BJ (cell line): ENCODE measurements around the gene RPL36A. TPM values are rescaled to one million over a fixed set of nuclear protein-coding genes. Genes with fewer than 3 reads are reported as not detected.

Experiments
- CTCF ChIA-PET: fragments of 350-600 bp; formaldehyde crosslinking; extraction: SDS; loops from one replicate; lab custom pipeline; 2021; ENCODE audit warnings: antibody characterized with exemption, inconsistent platforms; lab: Yijun Ruan, JAX
- POLR2A ChIA-PET: fragments of 300-600 bp; sonication (Branson Sonifier 250); formaldehyde crosslinking; extraction: SDS; loops from one replicate; lab custom pipeline; 2021; ENCODE audit warnings: antibody characterized with exemption; lab: Charles Lee
- DNase-seq: peaks from one replicate; pipeline ENCODE4 v3.0.0-alpha.2; 2011; ENCODE audit warnings: low read depth
- H3K27me3 ChIP-seq: 2 replicates; pipeline ENCODE4 v1.6.0; 2011; ENCODE audit warnings: low read length; ENCODE audit not compliant: control insufficient read depth, insufficient read depth
- H3K36me3 ChIP-seq: 2 replicates; pipeline ENCODE4 v1.5.1; 2011; ENCODE audit warnings: low read length; ENCODE audit not compliant: control insufficient read depth, insufficient read depth
- H3K4me3 ChIP-seq: 2 replicates; pipeline ENCODE4 v1.5.1; 2011; ENCODE audit warnings: low read depth, mild to moderate bottlenecking, control low read depth, low read length
- polyA plus RNA-seq: library from polyadenylated mRNA; depleted of rRNA; stranded (reverse); fragments of >200 nt; gene quantifications from 2 replicates; pipeline ENCODE4 v1.2.3, GENCODE V29; 2011
- TF ChIP-seq, protein P1 (sequence below): IDR thresholded peaks from 2 replicates; pipeline ENCODE4 v1.5.1; 2011; ENCODE audit warnings: low read depth, mild to moderate bottlenecking, control low read depth, inconsistent platforms, low read length, moderate library complexity; ENCODE audit not compliant: insufficient read depth

Gene RPL36A
- polyA plus RNA-seq, 1 experiment, result 1,079 TPM

DNA sequence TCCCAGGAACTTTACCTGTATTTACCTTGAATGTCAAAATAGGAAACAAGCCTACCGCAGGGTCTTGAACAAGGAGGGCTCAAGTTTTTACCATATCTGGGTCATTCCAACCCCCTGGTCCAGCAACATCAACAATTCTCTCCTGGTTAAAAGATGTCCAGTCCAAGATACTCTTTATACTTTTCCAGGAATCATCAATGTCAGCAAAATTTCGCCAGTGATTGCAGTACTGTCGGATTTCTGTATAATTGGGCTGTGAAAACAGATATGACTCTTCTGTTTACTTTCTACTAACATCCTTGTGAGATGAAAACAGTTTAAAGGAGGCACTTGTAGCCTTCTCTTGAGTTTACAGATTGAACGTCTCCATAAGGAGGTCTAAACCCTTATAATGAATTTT lies 7.9 kb downstream of the RPL36A start:
- POLR2A ChIA-PET, result no interaction called here
- H3K4me3 ChIP-seq, result no peak overlapping the region
- no peaks in the 10 kb centered on the region for H3K36me3 ChIP-seq
- no peaks in the 10 kb centered on the region for H3K27me3 ChIP-seq
- CTCF ChIA-PET, result no interaction called here
- TF ChIP-seq, protein P1, sequence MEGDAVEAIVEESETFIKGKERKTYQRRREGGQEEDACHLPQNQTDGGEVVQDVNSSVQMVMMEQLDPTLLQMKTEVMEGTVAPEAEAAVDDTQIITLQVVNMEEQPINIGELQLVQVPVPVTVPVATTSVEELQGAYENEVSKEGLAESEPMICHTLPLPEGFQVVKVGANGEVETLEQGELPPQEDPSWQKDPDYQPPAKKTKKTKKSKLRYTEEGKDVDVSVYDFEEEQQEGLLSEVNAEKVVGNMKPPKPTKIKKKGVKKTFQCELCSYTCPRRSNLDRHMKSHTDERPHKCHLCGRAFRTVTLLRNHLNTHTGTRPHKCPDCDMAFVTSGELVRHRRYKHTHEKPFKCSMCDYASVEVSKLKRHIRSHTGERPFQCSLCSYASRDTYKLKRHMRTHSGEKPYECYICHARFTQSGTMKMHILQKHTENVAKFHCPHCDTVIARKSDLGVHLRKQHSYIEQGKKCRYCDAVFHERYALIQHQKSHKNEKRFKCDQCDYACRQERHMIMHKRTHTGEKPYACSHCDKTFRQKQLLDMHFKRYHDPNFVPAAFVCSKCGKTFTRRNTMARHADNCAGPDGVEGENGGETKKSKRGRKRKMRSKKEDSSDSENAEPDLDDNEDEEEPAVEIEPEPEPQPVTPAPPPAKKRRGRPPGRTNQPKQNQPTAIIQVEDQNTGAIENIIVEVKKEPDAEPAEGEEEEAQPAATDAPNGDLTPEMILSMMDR, result no peak
- DNase-seq, result no peak

DNA sequence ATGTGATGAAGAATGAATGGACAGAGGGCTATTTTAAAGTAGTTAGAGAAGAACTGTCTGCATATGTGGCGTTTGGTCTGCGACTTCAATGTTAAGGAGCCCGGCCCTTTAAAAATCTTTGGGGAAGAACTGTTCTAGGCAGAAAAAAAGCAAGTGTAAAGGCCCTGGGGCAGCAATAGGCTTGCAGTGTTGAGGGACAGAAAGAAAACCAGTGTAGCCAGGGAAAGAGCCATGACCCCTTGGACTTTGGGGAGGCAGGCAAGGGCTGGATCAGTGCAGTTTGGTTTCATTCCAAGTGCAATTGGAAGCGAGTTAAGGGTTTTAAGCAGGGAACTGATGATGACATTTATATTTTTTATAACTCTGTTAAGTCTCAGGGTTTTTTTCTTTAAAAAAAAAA lies 9.0 kb downstream of the RPL36A start:
- ChIA-PET CTCF (no interaction called here), POLR2A (no interaction called here)
- Histone ChIP-seq H3K4me3 (no peak overlapping the region), H3K27me3 (no peaks in the 10 kb centered on the region), H3K36me3 (no peaks in the 10 kb centered on the region)
- DNase-seq, result no peak
- TF ChIP-seq, protein P1, result no peak

DNA sequence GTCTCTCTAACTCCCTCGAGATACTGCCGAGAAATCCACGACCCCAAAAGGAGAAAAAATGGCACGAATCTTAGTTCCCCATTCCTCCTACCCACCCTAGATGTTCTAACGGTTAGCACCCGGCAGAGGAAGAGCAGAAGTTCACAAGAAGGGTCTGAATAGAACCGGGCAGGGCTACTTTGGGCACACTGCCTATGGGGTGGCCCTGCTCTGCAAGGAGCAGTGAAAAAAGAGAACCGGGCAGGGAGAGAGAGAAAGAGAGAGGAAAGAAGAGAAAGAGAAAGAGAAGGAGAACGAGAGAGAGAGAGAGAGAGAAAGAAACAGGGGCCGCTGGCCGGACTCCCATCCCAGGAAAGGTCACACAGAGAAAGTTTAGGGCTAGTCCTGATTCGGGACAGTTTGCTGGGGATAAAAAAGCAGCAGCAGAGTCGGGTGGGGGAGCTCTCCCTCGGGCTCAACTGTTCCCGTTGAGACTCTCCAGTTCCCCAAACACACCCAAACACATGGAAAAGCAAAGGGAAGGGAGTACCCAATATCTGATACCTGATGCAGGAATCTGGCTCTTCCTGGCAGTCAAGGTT lies 16.4 kb downstream of the RPL36A start:
- ChIA-PET POLR2A (interaction anchor here (0.7 kb wide), 1 partner anchor 248 kb away, joined by 7 read pairs; no protein-coding TSS in a partner anchor), CTCF (interaction anchor here (1.0 kb wide), 1 partner anchor 16 kb away, joined by 3 read pairs; the partner anchor contains the start of gene RPL36A)
- TF ChIP-seq, protein P1, result no peak
- peak overlapping the region; percentile 70 for H3K4me3 ChIP-seq
- H3K27me3 ChIP-seq, result no peaks in the 10 kb centered on the region
- DNase-seq, result no peak
- H3K36me3 ChIP-seq, result no peaks in the 10 kb centered on the region; the same call in 1 of the 2 replicates

DNA sequence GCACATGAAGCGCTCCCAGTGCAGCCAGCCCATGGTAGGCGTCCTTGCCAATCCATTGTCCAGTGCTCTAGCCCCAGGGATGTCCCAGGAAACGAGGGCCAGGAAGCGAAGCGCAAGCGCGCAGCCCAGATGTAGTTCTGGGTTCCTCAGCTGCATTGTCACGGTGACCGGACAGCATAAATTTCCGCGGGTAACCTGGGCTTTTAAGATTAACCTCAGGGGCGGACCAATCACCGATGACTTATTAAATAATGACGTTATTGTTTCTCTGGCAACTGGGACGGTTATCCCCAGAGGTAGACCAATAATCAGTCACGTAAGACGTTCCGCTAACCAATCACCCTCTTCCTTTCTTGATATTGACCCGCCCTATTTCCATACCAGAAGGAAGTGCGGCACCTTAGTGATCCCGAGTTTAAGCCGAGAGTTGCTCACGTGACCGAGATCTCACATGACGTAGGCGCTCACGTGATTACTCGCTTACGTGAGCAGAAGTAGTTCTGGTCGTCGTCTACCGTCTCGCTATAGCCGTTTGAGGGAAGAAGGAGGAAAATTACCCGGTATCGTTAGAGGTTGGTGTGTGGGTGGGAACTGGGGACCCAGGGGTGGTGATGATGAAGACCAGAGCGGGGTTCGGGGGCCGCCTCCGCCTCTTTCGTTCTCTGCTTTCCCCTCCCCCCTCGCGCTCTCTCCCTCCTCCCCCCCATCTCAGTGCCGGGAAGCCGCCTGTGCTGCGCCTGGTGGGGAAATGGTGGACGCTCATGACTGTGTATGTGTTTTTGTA lies 17.1 kb downstream of the RPL36A start, which contains the start of the genes GLA and HNRNPH2:
Gene GLA (minus strand): TSS at position 178 of the 784 bp plus-strand sequence. CDS start 22 bp downstream, at position 156.
Gene HNRNPH2 (plus strand): TSS at position 475 of the 784 bp plus-strand sequence. CDS start 3,767 bp downstream, outside the sequence.
- ChIA-PET CTCF (interaction anchor here (1.0 kb wide), 1 partner anchor 17 kb away, joined by 3 read pairs; the partner anchor contains the start of gene RPL36A), POLR2A (interaction anchor here (0.7 kb wide), 1 partner anchor 247 kb away, joined by 7 read pairs; no protein-coding TSS in a partner anchor)
- no peaks in the 10 kb centered on the region for H3K27me3 ChIP-seq
- peak within 1 kb of the TSS; percentile 70 for H3K4me3 ChIP-seq
- H3K36me3 ChIP-seq, result no peaks in the 10 kb centered on the region; the same call in 1 of the 2 replicates
- DNase-seq, result peak; percentile 97
- TF ChIP-seq, protein P1, result peak; percentile 12; the same call in 1 of the 2 replicates

DNA sequence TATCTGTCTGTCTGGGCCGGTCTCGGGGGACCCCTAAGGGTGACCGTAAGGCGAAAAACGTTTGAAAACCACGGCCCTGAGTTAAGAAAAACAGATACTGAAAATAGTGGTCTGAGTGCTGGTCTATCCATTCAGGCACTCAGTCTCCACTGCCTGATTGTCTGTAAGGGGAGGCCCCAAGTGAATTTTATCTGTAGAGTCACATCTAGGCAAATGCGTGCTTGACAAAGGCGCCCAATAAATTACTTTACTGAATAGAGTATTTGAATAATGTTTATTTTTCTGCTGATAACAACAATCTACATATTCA lies 17.7 kb downstream of the RPL36A start:
- POLR2A ChIA-PET, result no interaction called here
- Histone ChIP-seq H3K27me3 (no peaks in the 10 kb centered on the region), H3K4me3 (peak overlapping the region; percentile 65), H3K36me3 (no peaks in the 10 kb centered on the region; the same call in 1 of the 2 replicates)
- CTCF ChIA-PET, result no interaction called here
- DNase-seq, result no peak
- TF ChIP-seq, protein P1, result no peak
